Peyer's patch (tissue), 4 donors: ENCODE measurements around the gene ADAMTS4. TPM values are rescaled to one million over a fixed set of nuclear protein-coding genes. Genes with fewer than 3 reads are reported as not detected.

Source experiments
- DNase-seq, 3 donors: peaks; one replicate each; pipeline ENCODE4 v3.0.0-alpha.2; 2017 to 2019
- H3K27ac ChIP-seq, 4 donors: fragments of 200-600 bp; sonication (generic); one replicate each; pipeline ENCODE4 v1.5.1; 2016 to 2019
- H3K27me3 ChIP-seq, 2 donors: fragments of 200-600 bp; sonication (generic); one replicate each; pipeline ENCODE4 v1.5.1; 2019
- H3K36me3 ChIP-seq, 3 donors: fragments of 200-600 bp; sonication (generic); one replicate each; pipeline ENCODE4 v1.5.1; 2016 to 2019
- H3K4me1 ChIP-seq, 4 donors: fragments of 200-600 bp; sonication (generic); one replicate each; pipeline ENCODE4 v1.5.1; 2016 to 2019
- H3K4me3 ChIP-seq, 4 donors: fragments of 200-600 bp; sonication (generic); 1 replicate in 3 of 4; 2 replicates in 1 of 4; pipeline ENCODE4 v1.5.1; 2016 to 2019; ENCODE audit warnings: mild to moderate bottlenecking in 1 of 4
- H3K9me3 ChIP-seq, 4 donors: fragments of 200-600 bp; sonication (generic); one replicate each; pipeline ENCODE4 v1.5.1; 2016 to 2019; ENCODE audit warnings: mild to moderate bottlenecking in 1 of 4
- POLR2A ChIP-seq, 2 donors: fragments of 450-650 bp; IDR thresholded peaks; one replicate each; pipeline ENCODE4 v1.5.1; 2017; ENCODE audit warnings: antibody characterized with exemption in 2 of 2, mild to moderate bottlenecking in 2 of 2, moderate library complexity in 2 of 2
- total RNA-seq, 4 donors: library from RNA; depleted of rRNA; stranded (reverse); fragments of >200 nt; gene quantifications; one replicate each; pipeline ENCODE4 v1.1.0, GENCODE V29; 2016
- TF ChIP-seq, protein P1 (sequence below), 6 experiments: fragments of 450-650 bp in 4 of 6; fragments of 200-600 bp in 2 of 6; sonication (generic) in 1 of 6; IDR thresholded peaks; one replicate each; pipeline ENCODE4 v1.5.1; 2017 to 2019; ENCODE audit warnings: antibody characterized with exemption in 6 of 6, mild to moderate bottlenecking in 3 of 6, moderate library complexity in 1 of 6

Gene ADAMTS4
- total RNA-seq, 4 donors from 2014 or later = 0.18 to 65.2 (median 1.9) TPM

DNA sequence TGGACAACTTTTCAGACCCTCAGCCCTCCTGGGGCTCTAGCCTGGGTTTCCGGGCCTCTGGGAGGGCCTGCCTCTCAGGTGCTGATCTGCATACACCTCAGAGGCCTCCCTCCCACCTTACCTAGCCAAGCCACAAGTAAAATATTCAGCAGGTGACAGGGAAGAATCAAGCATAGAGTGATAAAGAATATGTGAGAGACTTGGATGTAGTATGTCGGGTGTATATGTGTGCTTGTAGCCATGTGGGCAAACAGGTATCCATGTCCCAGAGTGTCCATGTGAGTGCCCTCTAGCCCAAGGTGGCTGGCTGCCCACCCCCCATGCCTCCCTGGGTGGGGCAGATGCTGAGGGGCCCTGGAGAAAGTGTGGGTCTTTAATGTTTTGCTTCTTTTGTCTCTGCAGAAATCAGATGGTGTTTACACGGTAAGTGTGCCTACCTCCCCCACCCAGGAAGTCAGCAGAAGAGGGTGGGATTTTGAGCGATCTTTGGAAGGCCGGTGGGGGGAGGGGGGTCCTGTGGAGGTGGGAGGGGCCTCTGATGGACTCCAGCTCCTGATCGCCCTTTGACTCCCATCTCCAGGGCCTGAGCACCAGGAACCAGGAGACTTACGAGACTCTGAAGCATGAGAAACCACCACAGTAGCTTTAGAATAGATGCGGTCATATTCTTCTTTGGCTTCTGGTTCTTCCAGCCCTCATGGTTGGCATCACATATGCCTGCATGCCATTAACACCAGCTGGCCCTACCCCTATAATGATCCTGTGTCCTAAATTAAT is 19.6 kb upstream of the ADAMTS4 start:
- peaks cover 0 to 13% (median 0%) of the 10 kb centered on the region in 3 donors for H3K36me3 ChIP-seq
- DNase-seq = no peak
- TF ChIP-seq POLR2A (IDR thresholded peaks at IDR 0.05) = no peak
- H3K9me3 ChIP-seq = no peaks in the 10 kb centered on the region
- peak overlapping the region in 2 of 4 donors; percentile 58 to 71 for H3K27ac ChIP-seq
- no peak overlapping the region for H3K4me3 ChIP-seq
- H3K27me3 ChIP-seq = no peaks in the 10 kb centered on the region
- H3K4me1 ChIP-seq = peaks cover 0 to 15% (median 3%) of the 10 kb centered on the region in 4 donors

DNA sequence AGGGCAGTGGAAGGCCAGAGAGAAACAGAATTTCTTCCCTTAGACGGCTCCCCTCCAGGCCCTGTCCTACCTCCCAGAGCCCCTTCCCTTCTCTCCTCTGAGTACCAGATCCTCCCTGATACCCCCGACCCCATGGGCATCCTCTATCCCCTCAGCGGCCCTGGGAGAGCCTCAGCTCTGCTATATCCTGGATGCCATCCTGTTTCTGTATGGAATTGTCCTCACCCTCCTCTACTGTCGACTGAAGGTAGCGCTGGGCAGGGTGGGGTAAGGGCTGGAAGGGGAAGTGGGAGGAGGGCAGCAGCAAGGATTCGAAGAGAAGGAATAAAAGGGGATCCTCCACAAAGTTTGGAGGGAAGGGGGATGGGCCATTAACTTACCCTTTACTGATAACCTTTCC is 19.0 kb upstream of the ADAMTS4 start:
- no peak for TF ChIP-seq POLR2A (IDR thresholded peaks at IDR 0.05)
- TF ChIP-seq, protein P1, sequence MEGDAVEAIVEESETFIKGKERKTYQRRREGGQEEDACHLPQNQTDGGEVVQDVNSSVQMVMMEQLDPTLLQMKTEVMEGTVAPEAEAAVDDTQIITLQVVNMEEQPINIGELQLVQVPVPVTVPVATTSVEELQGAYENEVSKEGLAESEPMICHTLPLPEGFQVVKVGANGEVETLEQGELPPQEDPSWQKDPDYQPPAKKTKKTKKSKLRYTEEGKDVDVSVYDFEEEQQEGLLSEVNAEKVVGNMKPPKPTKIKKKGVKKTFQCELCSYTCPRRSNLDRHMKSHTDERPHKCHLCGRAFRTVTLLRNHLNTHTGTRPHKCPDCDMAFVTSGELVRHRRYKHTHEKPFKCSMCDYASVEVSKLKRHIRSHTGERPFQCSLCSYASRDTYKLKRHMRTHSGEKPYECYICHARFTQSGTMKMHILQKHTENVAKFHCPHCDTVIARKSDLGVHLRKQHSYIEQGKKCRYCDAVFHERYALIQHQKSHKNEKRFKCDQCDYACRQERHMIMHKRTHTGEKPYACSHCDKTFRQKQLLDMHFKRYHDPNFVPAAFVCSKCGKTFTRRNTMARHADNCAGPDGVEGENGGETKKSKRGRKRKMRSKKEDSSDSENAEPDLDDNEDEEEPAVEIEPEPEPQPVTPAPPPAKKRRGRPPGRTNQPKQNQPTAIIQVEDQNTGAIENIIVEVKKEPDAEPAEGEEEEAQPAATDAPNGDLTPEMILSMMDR (IDR thresholded peaks at IDR 0.05) = no peak
- Histone ChIP-seq H3K9me3 (no peaks in the 10 kb centered on the region), H3K4me3 (peak overlapping the region in 1 of 4 donors; percentile 19), H3K4me1 (peaks cover 0 to 15% (median 3%) of the 10 kb centered on the region in 4 donors), H3K27me3 (no peaks in the 10 kb centered on the region), H3K27ac (peak overlapping the region in 3 of 4 donors; percentile 42 to 71 (median 58)), H3K36me3 (peaks cover 0 to 19% (median 0%) of the 10 kb centered on the region in 3 donors)
- DNase-seq = no peak

DNA sequence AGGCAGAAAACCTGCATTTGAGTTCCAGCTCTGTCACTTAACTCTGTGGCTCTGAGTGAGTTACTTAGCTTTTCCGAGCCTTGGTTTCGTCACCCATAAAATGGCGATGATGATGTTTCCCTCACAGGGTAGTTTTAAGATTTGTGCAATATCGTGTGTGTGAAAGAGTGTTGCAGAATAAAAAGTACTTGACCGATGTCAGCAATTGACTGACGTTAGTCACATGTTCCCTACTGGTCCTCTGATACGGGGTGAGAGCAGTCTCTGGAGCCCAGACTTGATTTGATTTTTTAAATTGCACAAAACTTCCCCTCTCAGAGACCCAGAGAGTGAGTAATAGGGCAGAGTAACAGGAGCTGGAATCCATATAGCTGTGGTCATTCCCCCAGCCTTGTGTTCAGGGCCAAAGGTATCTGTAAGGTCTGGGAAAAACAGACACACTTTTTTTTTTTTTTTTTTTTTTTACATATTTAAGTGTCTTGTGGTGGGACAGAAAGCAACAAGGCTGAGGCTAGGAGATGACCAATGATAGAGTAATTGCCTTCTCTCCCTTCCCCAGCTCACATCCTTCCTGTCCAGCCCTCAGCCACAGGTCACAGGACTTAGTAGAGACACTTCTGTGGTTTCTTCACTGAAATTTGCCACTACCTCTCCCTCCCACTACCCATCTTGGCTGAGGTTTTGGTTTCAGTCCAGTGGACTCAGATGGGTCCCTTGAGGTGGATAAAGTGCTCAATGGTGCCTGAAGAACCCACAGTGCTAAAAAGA is 18.3 kb upstream of the ADAMTS4 start:
- DNase-seq = peak in 1 of 3 donors; percentile 55
- H3K36me3 ChIP-seq = peaks cover 0 to 26% (median 0%) of the 10 kb centered on the region in 3 donors
- H3K9me3 ChIP-seq = no peaks in the 10 kb centered on the region
- H3K4me3 ChIP-seq = peak overlapping the region in 2 of 4 donors; percentile 19 to 26
- peak overlapping the region; percentile 42 to 76 (median 50) for H3K27ac ChIP-seq
- TF ChIP-seq, protein P1 (IDR thresholded peaks at IDR 0.05) = no peak
- TF ChIP-seq POLR2A (IDR thresholded peaks at IDR 0.05) = peak in 1 of 2 donors; percentile 21
- H3K4me1 ChIP-seq = peaks cover 0 to 15% (median 3%) of the 10 kb centered on the region in 4 donors
- H3K27me3 ChIP-seq = no peaks in the 10 kb centered on the region

DNA sequence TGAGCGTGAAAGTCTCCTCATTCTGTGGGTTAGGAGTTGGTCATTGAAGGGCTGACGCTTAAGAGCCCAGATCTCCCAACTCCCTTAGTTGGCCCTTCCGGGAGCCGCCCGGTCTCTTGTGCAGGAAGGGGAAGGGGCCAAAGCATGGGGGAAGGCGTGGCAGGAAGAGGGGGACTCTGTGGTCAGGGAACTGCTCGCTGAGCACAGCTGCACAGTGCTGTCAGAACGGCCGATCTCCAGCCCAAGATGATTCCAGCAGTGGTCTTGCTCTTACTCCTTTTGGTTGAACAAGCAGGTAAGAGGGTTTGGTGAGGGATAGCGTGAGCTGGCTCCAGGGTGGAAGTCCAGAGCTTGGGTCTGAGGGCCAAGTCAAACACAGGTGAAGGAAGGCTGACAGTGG is 16.2 kb upstream of the ADAMTS4 start, which contains the start of gene FCER1G:
Gene FCER1G, plus strand, starts transcription at position 220 of the 400 bp plus-strand sequence. Its CDS starts 27 bp downstream, at position 247.
- Histone ChIP-seq H3K9me3 (no peaks in the 10 kb centered on the region), H3K4me1 (peaks cover 0 to 15% (median 3%) of the 10 kb centered on the region in 4 donors), H3K27ac (peak within 1 kb of the TSS; percentile 19 to 62 (median 48)), H3K27me3 (no peaks in the 10 kb centered on the region), H3K36me3 (peaks cover 0 to 47% (median 0%) of the 10 kb centered on the region in 3 donors), H3K4me3 (peak within 1 kb of the TSS in 2 of 4 donors; percentile 27 to 34)
- peak in 1 of 2 donors; percentile 29 for TF ChIP-seq POLR2A (IDR thresholded peaks at IDR 0.05)
- TF ChIP-seq, protein P1 (IDR thresholded peaks at IDR 0.05) = no peak
- DNase-seq = peak in 1 of 3 donors; percentile 66

DNA sequence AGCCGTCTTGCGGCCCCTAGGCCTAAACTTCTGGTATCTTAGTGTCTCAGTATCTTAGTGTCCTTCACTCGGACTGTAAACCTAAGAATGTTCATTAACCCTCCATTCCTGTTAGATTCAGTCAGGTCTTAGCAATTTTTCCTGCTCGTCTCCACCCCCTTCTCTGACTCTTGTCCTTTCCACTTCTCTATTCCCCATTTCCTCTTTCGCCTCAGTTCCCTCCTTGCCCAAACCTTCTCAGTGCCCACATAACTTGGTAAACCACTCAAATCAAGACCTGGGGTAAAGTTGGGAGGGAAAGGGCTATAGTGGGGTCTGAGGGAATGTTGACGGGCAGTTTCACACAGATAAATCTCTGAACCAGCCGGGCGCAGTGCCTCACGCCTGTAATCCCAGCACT is 15.5 kb upstream of the ADAMTS4 start:
- no peaks in the 10 kb centered on the region for H3K9me3 ChIP-seq
- peaks cover 0 to 15% (median 3%) of the 10 kb centered on the region in 4 donors for H3K4me1 ChIP-seq
- TF ChIP-seq POLR2A (IDR thresholded peaks at IDR 0.05) = no peak
- TF ChIP-seq, protein P1 (IDR thresholded peaks at IDR 0.05) = no peak
- peak overlapping the region in 1 of 4 donors; percentile 9 for H3K27ac ChIP-seq
- H3K27me3 ChIP-seq = no peaks in the 10 kb centered on the region
- H3K4me3 ChIP-seq = no peak overlapping the region
- H3K36me3 ChIP-seq = peaks cover 0 to 52% (median 0%) of the 10 kb centered on the region in 3 donors
- no peak for DNase-seq
